Erythroblast (primary cell): ENCODE data around the gene DOCK1.

Experiments
- GATA1 ChIP-seq: IDR thresholded peaks from 2 replicates; pipeline ENCODE4 v1.6.1; 2011; ENCODE audit warnings: low read depth, mild to moderate bottlenecking, control low read depth, low read length, moderate library complexity
- POLR2A ChIP-seq: IDR thresholded peaks from 2 replicates; pipeline ENCODE4 v1.6.1; 2011; ENCODE audit warnings: mild to moderate bottlenecking, low read length

DNA sequence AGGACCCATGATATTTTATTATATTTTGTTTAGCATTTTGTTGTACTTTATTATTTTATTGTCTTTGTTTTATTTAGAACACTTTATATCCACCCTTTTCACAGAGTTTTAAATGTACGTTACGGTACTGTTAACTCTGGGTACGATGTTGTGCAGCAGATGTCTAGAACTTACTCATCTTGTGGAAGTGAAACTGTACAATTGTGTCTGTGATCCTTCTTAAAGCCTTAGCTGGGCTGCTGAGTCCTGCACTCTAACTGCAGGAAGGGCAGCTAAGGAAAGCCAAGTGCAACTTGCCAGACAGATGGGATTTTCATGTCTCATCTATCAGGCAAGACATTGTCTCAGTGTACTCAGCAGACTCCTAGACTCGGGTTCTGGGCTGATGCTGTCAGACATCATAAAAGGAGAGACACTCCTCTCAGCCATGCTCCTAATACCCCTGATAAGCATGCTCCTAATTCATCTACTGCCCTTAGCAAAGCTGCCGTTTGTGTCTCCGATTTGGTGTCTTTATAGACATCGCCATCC, 305.8 kb downstream of the DOCK1 start:
- TF ChIP-seq POLR2A (no peak), GATA1 (no peak)
